Stimulated activated CD4-positive, alpha-beta T cell treated with anti-CD3 and anti-CD28 coated beads, TNF-alpha, amount 100 ng/mL, for 24 hours (primary cell): Measurements from ENCODE around the gene BIK.
"Not testable (repeated sequence)": the region's sequence is repeated elsewhere in the genome, so short reads cannot be mapped to it uniquely, and the experiment has no call there.

Experiments
- DNase-seq, 3 experiments: peaks; one replicate each; pipeline ENCODE4 v3.0.0-alpha.2; 2020; ENCODE audit warnings: low read depth in 3 of 3

BIK gene

DNA sequence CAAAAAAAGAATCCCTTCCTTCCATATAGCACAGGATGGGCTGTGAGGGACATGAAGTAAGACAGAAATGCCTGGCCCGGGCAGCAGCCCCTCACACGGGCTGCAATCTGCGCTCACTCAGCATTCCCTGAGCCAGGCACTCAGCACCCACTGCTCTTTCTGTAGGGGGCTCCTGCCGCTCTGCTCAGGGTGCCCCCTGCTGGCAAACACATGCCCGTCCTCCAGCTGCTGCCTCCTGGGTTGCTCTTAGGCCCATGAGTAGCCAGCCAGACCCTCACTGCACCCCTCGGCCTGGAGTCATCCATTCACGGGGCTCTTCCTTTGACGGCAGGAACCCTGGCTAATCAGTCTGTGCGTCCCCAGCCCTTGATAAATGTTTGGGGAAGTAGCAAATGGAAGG lies 25.7 kb downstream of the BIK start:
- peak in 1 of 3 experiments; percentile 29 for DNase-seq

DNA sequence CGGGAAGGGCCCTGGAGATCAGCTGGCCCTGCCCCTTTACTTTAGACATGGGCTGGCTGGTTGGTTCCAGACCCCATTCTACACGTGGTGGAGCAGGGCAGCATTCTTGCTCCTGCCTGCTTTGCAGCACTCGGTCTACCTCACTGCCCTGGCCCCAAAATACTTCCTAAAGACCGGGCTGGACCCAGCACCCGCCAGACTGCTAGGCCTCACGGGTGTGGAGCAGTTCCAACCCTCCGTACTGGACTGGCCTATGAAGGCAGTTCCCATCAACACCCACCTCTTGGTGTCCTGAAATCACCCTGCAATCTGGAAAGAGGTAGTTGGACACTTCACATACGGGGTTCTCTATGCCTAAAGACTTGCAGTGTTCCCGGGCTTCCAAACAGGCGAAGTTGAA lies 26.3 kb downstream of the BIK start:
- no peak for DNase-seq

DNA sequence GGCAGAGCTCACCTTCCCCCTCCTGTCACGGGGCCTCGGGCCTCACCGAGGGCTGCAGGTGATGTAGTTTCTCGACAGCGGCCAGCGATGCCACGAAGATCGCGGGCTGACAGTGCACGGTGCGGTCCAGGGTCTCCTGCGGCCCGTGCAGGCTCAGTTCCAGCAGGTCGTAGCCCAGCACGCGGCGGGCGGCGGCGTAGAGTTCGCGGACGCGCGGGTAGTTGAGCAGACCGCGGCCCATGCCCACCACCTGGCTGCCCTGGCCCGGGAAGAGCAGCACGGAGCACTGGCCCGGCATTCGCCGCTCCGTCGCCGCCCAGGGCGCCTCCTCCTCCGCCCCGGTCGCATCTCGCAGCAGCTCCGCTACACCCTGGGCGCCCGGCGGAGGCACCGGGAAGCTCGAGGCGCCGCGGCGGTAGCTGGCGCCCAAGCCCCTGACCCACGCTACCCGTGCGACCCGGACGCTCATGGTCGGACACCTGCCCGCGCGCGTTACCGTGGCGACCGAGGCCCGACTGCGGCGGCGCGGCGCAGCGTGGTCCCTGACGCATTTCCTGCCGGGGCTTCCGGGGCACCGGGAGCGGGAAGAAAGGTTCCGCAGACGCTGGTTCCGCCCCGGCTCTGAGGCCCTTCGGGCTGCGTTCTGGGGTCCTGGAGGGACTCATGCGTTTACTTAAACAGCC lies 32.5 kb downstream of the BIK start, which contains the start of gene MCAT:
Gene MCAT (minus strand): TSS at position 519 of the 683 bp plus-strand sequence. CDS start 50 bp downstream, at position 469.
- peak; percentile 71 to 83 (median 74) for DNase-seq

GRCh38 chr22:43144949-43145348 lies 34.4 kb downstream of the BIK start:
- no peak for DNase-seq

- not testable (repeated sequence) for DNase-seq
Measured at GRCh38 chr22:43145371-43145770, 34.8 kb downstream of the BIK start.

DNA sequence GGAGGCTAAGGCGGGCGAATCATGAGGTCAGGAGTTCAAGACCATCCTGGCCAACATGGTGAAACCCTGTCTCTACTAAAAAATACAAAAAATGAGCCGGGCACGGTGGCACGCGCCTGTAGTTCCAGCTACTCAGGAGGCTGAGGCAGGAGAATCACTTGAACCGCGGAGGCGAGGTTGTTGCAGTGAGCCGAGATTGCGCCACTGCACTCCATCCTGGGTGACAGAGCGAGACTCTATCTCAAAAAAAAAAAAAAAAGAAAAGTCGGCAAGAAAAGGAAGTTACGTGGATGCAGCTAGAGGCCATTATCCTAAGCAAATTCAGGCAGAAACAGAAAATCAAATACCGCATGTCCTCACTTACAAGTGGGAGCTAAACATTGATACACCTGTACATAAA lies 35.8 kb downstream of the BIK start:
- not testable (repeated sequence) for DNase-seq

DNA sequence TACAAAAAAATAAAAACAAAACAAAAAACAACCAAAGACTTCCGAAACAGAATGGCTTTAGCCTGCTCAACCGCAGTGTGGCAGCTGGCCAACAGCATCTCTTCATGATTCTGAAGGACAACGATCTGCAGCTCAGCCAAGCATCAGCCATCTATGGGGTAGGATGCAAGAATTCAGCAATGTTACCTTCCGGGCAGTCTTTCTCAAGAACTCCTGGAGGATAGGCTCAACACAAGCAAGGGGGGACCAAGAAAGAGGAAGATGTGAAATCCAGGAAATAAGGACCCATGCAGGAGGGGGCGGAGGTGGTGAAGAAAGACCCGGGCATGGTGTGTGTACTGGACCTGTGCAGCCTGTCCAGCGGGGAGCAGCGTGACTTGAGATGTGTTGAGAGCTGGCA lies 37.3 kb downstream of the BIK start:
- no peak for DNase-seq

DNA sequence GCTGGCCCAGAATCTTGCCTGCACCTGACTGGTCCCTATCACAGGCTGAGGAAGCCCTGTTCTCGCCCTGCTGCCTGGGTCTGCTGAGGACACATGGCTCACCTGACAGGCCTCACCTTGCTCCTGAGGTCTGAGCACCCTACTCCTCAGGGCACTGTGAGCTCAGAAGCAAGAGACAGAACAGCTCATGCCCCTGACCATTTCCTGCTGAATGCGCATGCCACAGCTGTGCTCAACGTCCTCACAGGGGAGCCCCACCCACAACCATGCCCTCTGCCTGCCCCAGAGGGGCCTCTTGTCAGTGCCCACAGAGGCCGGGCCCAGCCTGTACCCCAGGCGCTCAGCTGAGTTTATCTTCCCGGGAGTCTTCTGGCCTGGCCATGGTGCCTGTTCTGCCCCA lies 38.0 kb downstream of the BIK start:
- DNase-seq, result no peak

DNA sequence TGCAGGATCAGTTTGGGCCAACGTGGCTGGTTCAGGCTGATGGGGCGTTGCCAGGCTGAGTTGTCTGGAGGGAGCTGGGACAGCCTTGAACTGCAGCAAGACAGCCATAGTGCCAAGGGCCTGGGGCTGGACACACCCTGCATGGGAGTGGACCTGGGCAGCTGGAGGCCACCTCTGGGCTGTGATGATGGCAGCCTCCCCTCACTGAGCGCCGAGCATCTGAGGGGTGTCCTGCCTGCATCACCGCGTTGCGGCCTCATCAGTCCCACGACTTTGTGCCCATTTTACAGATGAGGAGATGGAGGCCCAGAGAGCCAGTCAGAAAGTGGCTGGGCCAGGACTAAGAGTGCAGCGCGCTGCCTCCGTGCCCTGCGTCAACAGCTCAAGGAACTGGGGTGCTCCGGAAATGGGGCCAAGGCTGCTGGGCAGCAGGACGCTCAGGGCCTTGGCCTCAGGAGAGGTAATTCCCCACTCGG lies 40.2 kb downstream of the BIK start:
- DNase-seq, result no peak

DNA sequence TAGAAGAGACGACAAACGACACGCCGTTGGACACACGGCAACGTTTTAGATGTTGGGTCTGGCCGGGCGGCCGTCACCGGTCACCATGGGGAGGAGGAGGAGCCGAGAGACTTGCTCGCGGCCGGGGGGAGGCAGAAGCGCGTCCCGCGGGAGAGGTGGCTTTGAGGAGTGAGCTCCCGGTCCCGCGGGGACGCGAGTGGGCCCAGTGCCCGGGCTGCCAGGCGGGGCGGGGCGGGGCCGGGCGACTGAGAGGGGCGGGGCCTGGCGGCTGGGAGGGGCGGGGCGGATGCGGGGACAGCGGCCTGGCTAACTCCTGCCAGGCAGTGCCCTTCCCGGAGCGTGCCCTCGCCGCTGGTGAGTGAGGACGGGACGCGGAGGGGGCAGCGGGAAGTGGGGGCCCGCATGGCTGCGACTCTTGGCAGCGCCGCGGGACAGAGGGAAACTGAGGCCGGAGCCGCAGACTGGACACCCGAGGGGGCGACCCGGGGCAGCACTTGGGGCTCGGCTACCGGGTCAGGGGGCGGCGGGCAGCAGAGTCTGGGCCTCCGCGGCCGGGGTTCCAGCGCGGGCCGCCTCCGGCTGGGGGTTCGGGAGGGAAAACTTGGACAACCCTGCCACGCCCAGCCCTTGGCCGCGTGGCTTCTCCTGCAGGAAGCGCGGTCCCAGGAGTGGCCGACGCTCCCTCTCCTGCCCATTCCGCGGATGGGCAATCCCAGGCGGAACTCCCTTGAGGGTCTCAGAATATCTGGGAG lies 40.9 kb downstream of the BIK start, which contains the start of gene TSPO:
Gene TSPO (plus strand): TSS at position 309 of the 752 bp plus-strand sequence. CDS start 7,680 bp downstream, outside the sequence.
- peak; percentile 33 to 63 (median 42) for DNase-seq

DNA sequence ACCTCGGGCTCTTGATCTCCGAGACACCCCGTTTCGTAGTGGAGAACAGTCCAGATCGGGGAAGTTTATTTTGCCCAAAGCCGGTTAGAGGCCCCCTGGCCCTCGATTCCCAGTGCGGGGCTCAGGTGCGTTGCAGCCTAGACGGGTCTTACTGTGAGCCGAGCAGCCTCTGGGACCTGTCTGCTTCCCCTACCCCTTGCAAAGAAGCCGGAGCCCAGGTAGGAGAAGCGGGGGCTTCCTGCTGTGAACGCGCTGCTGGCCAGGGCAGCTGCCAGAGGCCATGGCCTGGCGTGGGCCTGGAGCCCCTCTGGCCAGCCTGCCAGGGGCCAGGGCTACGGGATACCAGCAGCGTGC lies 41.4 kb downstream of the BIK start:
- no peak for DNase-seq

GRCh38 chr22:43152357-43153071 lies 42.0 kb downstream of the BIK start:
- DNase-seq, result peak; percentile 27 to 58 (median 38)

- DNase-seq, result no peak
Measured at GRCh38 chr22:43153899-43154298, 43.3 kb downstream of the BIK start.

DNA sequence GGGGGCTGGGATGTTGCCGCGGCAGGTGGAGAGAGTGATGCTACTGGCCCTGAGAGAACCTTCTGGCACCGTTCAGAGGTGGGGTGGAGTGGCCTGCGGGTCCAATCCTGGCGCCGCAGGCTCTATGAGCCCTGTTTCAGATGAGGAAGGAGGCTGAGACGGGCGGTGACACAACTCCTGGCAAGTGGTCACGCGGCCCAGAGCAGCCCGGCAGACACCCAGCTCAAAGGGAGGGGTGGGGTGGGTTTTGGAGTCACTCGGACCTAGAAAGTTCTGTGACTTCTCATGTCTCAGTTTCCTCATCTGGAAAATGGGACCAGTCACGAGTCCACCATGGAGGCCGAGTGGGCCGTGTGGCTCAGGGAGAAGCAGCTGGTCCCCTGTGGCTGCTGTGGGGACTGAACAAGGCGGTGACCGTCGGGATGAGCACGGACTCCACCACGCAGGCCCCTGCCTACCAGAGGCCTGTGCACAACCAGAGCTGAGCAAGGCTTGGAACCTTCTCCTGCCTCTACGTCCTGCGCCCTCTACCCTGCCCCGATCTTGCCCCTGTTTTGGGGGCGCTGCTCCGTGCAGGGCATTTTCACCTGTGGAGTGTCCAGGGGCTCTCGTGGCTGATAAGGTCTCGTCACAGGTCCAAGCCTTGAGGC lies 44.5 kb downstream of the BIK start:
- no peak for DNase-seq

DNA sequence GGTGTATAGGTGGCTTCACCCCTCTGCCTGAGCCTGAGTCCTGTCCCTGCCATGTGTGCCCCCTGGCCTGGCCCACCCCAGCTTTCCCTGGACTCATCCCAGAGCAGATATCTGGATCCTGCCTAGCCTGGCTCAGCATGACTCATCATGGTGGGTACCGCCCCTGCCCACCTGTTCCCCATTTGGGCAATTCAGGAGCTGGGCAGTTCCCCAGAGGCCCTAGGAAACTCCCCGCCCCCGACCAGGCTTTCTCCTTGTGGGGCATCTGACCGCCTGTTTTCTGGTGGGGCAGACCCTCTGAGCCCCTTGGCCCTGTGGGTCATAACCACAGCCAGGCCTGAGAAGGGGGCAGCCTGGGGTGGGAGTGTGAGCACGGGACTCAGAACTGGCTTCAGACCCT lies 45.2 kb downstream of the BIK start:
- no peak for DNase-seq

DNA sequence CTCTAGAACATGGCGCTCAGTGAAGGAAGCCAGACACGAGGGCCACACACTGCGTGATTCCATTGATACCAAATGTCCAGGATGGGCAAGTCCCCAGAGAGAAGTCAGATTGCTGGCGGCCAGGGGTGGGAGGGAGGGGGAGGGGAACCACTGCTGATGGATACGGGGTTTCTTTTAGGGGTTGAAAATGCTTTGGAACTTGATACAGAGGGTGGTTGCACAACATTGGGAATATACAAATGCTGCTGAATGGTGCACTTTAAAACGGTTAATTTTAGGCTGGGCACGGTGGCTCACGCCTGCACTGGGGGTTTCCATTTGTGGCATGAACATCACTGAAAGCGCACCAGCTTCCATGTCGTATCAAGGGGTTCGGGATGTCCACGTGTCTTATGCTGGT lies 45.9 kb downstream of the BIK start:
- no peak for DNase-seq

DNA sequence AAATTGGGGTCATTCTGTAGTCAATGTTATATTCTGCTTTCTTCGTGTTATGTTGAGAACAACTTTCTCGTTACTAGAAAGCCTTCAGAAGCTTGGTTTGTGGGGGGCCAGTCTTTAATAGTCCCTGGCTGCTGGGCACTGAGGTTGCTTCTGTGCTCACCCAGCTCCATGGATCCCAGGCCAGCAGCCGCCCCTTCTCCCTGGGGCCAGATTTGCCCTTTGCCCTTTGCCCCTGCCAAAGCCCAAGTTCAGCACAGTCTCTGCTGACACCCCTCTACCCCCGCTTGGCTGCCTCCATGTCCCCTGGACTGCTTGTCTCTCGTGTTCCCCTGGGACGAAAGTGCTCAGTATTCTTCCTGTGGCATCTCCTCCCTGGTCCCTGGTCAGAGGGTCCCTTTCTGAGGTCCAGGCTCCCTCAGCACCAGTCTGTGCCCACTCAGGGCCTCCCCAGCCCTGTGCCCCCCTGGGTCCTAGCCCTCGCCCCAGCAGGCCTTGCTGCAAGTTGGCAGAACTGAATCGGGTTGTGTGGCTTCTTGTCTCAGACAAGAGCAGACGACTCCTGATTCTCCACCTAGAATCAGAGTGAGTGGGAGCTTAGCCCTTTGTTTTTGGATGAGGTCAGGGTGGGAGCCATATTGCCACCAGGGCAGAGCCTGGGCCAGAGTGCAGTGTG lies 47.5 kb downstream of the BIK start:
- DNase-seq, result no peak

DNA sequence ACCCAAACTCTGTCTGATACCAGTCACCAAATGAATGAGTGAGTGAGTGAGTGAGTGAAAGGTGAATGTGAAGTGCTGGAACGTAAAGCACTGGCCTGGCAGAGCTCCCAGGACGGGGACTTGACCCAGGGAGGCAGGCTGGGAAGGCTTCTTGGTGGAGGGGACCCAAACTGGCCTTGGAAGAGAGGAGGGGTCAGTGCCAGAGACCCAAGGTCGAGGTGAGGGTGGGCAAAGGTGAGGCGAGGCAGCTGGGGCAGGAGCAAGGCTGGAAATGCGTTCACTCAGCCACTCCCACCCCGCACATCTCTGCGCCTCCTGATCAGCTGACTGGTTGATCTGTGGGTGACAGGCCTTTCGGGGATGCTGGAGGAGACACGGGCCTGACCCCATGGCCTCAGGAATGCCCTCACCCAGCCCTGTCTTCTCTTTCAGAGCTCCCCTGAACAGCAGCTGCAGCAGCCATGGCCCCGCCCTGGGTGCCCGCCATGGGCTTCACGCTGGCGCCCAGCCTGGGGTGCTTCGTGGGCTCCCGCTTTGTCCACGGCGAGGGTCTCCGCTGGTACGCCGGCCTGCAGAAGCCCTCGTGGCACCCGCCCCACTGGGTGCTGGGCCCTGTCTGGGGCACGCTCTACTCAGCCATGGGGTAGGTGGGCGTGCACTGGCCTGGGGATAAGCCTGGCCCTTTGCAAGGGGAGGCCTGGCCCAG lies 48.4 kb downstream of the BIK start:
- no peak for DNase-seq

DNA sequence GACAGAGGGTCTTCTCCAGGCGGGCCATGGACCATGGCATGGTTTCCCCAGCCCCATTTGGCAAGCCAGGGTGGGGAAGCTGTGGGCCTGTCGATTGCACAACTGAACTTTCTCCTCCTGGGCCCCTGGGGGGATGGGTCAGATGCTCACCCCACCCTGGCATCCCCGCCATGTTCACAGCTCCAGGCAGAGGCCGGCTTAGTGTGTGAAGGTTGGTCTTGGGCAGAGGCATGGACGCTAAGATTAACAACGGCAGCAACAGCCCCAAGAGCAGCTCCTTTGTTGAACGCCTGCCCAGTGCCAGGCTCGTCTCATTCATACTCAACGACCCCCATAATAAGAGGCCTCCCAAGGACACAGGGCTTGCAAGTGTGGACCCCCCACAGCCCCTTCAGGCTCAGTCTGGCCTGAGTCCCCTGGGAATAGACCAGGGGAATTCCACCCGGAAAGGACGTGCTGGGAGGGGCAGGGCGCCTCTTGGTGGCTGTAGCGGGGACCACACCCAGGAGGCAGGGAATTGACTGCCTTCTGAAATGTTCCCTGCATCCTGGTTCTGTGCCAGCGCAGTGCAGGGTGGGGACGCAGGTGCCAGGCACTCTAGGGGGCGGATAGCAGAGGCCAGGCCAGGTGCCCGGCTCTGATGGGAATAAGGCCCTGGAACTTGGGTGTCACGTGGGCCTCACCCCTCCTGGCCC lies 49.1 kb downstream of the BIK start:
- DNase-seq, result no peak

DNA sequence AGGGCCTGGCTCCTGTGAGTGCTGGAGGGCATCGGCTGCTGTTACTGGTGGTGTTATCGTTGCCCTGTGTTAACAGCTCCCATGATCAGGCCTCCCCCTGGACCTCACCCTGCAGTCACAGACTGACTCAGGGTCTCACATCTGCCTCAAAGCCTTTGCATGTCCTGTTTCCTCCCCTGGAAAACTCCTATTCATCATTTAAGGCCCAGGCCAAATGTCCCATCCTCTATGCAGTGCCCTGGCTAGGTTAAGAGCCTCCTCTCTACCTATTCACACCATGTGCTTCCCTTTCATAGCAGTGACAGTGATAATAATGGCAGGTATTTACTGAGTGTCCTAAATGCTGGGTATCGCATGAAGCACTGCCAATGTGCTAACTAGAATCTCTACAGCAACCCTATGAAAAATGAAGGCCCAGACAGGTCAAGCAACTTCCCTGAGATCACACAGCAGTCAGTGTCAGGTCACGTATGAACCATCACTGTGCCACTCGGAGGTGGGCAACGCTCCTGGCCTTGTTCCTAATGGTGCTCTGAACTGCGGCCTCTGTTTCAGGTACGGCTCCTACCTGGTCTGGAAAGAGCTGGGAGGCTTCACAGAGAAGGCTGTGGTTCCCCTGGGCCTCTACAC lies 50.1 kb downstream of the BIK start:
- no peak for DNase-seq
